Measurements from ENCODE around the gene VRK3.

- TF ChIP-seq POLR2A (IDR thresholded peaks at IDR 0.05) = no peak
- TF ChIP-seq, protein P1, sequence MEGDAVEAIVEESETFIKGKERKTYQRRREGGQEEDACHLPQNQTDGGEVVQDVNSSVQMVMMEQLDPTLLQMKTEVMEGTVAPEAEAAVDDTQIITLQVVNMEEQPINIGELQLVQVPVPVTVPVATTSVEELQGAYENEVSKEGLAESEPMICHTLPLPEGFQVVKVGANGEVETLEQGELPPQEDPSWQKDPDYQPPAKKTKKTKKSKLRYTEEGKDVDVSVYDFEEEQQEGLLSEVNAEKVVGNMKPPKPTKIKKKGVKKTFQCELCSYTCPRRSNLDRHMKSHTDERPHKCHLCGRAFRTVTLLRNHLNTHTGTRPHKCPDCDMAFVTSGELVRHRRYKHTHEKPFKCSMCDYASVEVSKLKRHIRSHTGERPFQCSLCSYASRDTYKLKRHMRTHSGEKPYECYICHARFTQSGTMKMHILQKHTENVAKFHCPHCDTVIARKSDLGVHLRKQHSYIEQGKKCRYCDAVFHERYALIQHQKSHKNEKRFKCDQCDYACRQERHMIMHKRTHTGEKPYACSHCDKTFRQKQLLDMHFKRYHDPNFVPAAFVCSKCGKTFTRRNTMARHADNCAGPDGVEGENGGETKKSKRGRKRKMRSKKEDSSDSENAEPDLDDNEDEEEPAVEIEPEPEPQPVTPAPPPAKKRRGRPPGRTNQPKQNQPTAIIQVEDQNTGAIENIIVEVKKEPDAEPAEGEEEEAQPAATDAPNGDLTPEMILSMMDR (IDR thresholded peaks at IDR 0.05) = peak; percentile 66 to 86 (median 78)
Measured at GRCh38 chr19:49983645-49984229, 41.4 kb downstream of the VRK3 start.
